SJSA1 (cell line): ENCODE results near the gene B9D1. TPM values are rescaled to one million over a fixed set of nuclear protein-coding genes. Genes with fewer than 3 reads are reported as not detected.
A peak's percentile ranks its signal among the peaks of the same experiment; 100 is the strongest.

Experiments
- DNase-seq, 2 experiments: peaks; one replicate each; pipeline ENCODE4 v3.0.0-alpha.2; 2015 to 2020; ENCODE audit warnings: low spot score in 2 of 2, low read depth in 1 of 2
- H3K27ac ChIP-seq: fragments of 250-450 bp; sonication (Bioruptor Pico); 2 replicates; pipeline ENCODE4 v1.5.1; 2020; ENCODE audit warnings: mild to moderate bottlenecking, moderate library complexity
- H3K27me3 ChIP-seq: fragments of 250-450 bp; sonication (Bioruptor Pico); replicated peaks from 2 replicates; pipeline ENCODE4 v1.5.1; 2020; ENCODE audit warnings: mild to moderate bottlenecking, moderate library complexity
- H3K36me3 ChIP-seq: fragments of 250-450 bp; sonication (Bioruptor Pico); 2 replicates; pipeline ENCODE4 v1.5.1; 2020; ENCODE audit warnings: mild to moderate bottlenecking
- H3K4me1 ChIP-seq: fragments of 250-450 bp; sonication (Bioruptor Pico); replicated peaks from 2 replicates; pipeline ENCODE4 v1.6.1; 2021; ENCODE audit warnings: mild to moderate bottlenecking
- H3K4me3 ChIP-seq: fragments of 250-450 bp; sonication (Bioruptor Pico); 2 replicates; pipeline ENCODE4 v1.5.1; 2020; ENCODE audit warnings: mild to moderate bottlenecking
- H3K9me3 ChIP-seq: fragments of 250-450 bp; sonication (Bioruptor Pico); replicated peaks from 2 replicates; pipeline ENCODE4 v1.5.1; 2020; ENCODE audit warnings: mild to moderate bottlenecking
- total RNA-seq: library from RNA; depleted of rRNA; stranded (reverse); fragments of >200 nt; shearing (Covaris generic); gene quantifications from 2 replicates; pipeline ENCODE4 v1.2.3, GENCODE V29; 2014

The B9D1 gene
- total RNA-seq, 1 experiment from 2014 or later = 28.0 TPM

DNA sequence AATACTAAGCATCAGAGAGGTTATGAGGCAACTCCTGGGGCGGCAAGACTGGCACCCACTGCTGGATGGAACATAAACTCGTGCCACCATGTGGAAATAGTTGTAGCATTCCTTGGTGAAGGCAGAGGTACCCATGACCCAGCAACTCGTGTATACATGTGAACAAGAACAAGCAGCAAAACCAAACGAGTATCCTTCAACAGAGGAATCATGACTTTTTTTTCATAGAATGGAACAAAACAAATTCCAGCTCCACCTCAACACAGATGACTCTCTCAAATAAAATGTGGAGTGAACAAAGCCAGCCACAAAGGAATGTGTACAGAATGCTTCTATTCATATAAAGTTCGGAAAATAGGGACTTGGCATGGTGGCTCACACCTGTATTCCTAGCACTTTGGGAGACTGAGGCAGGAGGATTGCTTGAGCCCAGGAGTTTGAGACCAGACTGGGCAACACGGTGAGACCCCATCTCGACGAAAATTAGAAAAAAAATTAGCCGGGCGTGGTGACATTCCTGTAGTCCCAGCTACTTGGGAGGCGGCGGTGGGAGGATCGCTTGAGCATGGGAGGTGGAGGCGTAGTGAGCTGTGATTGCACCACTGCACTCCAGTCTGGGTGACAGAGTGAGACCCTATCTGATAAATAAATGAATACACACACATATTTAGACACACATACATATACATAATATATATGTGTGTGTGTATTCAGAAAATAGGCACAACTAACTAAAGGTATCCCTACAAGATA is 35.3 kb downstream of the B9D1 start:
- Histone ChIP-seq H3K9me3 (0 out of 2 replicates have a peak, but pooled peaks cover 2% of the 10 kb centered on the region), H3K4me1 (peaks cover 51% of the 10 kb centered on the region), H3K27me3 (no peaks in the 10 kb centered on the region), H3K27ac (peak overlapping the region; percentile 95), H3K4me3 (peak overlapping the region; percentile 13), H3K36me3 (peaks cover 5% of the 10 kb centered on the region; the same call in 1 of the 2 replicates)
- DNase-seq = peak; percentile 80 to 95

DNA sequence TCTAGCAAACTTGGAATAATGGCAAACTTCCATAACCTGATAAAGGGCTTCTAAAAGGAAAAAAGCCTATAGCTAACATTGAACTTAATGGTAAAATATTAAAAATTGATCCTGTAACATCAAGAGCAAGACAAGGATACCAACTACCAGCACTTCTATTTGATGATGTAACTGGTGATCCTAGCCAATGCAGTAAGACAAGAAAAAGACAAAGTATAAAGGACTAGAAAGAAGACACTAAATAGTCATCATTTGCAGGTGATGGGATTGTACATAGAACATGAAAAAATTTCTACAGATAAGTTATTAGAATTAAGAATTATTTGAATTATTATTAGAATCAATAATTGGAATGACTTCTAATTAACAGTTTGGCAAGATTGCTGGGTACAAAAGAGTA is 37.0 kb downstream of the B9D1 start:
- Histone ChIP-seq H3K9me3 (0 out of 2 replicates have a peak, but pooled peaks cover 2% of the 10 kb centered on the region), H3K27ac (no peak overlapping the region), H3K36me3 (peaks cover 10% of the 10 kb centered on the region; the same call in 1 of the 2 replicates), H3K4me3 (no peak overlapping the region), H3K27me3 (no peaks in the 10 kb centered on the region), H3K4me1 (peaks cover 36% of the 10 kb centered on the region)
- no peak for DNase-seq

DNA sequence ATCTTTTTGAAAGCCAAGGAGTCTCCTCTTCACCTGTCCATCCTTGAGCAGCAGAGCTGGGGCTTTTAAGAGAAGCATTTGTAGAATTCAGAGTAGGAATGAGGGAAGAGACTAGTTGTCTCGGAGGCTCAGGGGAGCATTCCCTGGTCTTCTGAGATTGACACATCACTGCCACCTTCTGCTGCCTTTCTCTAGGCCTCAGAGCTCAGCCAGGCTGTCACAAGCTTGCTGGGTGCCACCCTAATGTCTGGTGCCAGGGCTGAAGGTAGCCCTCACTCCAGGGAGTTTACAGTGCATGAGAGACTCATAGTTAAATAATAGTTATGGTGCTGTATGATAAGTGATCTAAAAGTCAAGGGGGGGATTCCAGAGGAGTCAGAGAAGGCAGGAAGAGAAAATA is 39.7 kb downstream of the B9D1 start:
- DNase-seq = no peak
- Histone ChIP-seq H3K27me3 (no peaks in the 10 kb centered on the region), H3K36me3 (peaks cover 10% of the 10 kb centered on the region; the same call in 1 of the 2 replicates), H3K27ac (no peak overlapping the region), H3K9me3 (0 out of 2 replicates have a peak, but pooled peaks cover 2% of the 10 kb centered on the region), H3K4me3 (no peak overlapping the region), H3K4me1 (peaks cover 18% of the 10 kb centered on the region)

DNA sequence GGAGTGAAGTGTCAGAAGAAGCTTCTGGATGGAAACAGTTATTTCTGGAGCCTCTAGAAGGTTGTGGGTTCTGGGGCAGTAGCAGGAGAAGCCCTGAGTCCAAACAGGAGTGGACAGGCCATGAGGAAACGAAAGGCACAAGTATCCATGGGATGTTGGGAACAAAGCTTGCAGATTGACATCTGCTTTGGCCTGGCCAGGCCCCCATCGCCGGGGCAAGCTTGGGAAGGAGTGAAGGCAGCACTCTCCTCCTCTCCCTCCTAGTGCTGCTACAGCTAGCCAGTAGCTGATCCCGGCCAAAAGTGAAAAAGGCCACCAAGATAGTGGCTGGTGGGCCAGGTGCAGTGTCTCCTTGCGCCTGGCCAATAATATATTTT is 40.4 kb downstream of the B9D1 start:
- Histone ChIP-seq H3K27me3 (no peaks in the 10 kb centered on the region), H3K27ac (no peak overlapping the region), H3K9me3 (0 out of 2 replicates have a peak, but pooled peaks cover 2% of the 10 kb centered on the region)

DNA sequence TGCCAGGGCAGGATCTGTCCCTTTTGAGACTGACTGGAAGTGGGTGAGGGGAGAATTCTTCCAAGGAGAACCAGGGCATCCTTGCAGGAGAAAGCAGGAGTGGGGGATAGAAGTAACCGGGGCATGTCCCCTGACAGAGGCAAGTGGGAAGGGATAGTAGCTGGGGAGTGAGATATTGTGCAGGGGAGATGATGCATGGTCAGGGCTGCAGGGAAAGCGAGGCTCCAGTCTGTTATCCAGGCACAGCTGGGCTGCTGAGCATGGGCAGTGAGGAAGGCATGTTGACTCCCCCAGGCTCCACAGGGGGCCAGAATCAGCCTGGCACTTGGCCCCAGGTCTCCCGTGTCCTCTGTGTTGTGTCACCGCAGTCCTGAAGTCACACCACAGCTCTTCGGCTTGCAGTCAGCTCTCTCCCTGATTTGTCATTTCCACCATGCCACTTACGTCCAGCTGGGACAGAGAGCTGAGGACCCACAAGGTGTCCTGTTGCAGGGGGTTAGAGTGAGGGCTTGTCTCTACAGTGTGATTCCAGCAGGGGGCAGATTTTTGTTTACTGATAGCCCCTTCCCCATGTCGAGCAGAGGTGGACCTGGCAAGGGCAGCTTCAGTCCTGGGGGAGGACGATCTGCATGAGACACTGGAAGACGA is 40.9 kb downstream of the B9D1 start:
- H3K4me1 ChIP-seq = peaks cover 10% of the 10 kb centered on the region
- H3K36me3 ChIP-seq = peaks cover 10% of the 10 kb centered on the region; the same call in 1 of the 2 replicates
- DNase-seq = no peak
- no peak overlapping the region for H3K4me3 ChIP-seq
- no peaks in the 10 kb centered on the region for H3K27me3 ChIP-seq
- H3K27ac ChIP-seq = no peak overlapping the region
- H3K9me3 ChIP-seq = 0 out of 2 replicates have a peak, but pooled peaks cover 2% of the 10 kb centered on the region

More for the DNA sequence above, 40.4 kb downstream of the B9D1 start:
- H3K4me3 ChIP-seq = no peak overlapping the region
- no peak for DNase-seq
- H3K36me3 ChIP-seq = peaks cover 10% of the 10 kb centered on the region; the same call in 1 of the 2 replicates
- peaks cover 11% of the 10 kb centered on the region for H3K4me1 ChIP-seq

DNA sequence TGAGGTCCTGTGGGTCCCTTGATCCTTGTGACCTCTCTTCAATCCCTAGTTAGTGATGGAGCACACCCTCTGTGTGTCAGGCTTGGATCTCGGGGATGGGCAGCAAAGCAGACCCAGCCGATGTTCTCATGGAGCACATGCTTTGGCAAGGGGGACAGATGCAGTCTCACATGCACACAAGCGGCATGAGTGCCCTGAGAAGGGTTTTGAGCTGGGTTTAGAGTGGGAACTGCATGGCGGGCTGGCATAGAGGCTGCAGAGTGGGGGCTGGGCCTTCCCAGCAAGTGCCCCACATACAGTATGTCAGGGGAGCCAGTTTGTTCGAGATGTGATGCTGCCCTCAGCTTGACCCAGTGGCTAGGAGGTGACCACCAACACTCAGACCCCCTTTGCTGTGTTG is 41.6 kb downstream of the B9D1 start:
- Histone ChIP-seq H3K4me3 (no peak overlapping the region), H3K27me3 (no peaks in the 10 kb centered on the region), H3K36me3 (peaks cover 10% of the 10 kb centered on the region; the same call in 1 of the 2 replicates), H3K4me1 (peaks cover 4% of the 10 kb centered on the region; the same call in 1 of the 2 replicates), H3K9me3 (0 out of 2 replicates have a peak, but pooled peaks cover 2% of the 10 kb centered on the region), H3K27ac (no peak overlapping the region)
- DNase-seq = no peak

DNA sequence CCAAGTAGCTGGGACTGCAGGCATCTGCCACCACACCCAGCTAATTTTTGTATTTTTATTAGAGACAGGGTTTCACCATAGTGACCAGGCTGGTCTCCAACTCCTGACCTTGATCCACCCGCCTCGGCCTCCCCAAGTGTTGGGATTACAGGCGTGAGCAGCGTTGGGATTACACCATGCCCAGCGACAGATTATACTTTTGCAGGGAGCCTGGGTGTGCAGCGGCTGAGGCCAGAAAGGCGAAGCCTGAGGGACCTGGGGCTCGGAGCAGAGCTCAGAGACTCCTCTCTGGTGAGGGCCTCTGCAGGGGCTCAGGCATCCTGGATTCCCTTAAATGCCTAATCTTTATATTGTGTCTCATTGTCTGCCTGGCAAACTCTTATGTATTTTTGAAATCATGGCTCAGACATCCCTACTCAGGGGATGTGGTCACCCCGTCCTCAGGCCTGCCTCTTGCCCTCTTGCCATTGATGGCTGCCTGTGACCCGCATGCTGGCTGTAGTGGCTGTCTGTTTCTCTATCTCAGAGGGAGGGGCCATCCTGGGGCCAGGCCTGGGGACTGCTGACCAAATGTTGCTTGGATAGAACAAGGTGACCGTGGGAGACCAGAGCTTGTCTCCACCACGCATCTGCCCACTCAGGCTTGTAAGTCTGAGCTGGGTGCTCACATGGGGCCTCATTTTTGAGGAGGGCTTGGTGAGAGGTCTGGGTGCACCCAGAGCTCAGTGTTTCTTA is 42.6 kb downstream of the B9D1 start:
- no peak overlapping the region for H3K27ac ChIP-seq
- no peak overlapping the region for H3K4me3 ChIP-seq
- peaks cover 4% of the 10 kb centered on the region; the same call in 1 of the 2 replicates for H3K4me1 ChIP-seq
- H3K27me3 ChIP-seq = no peaks in the 10 kb centered on the region
- 0 out of 2 replicates have a peak, but pooled peaks cover under 1% of the 10 kb centered on the region for H3K9me3 ChIP-seq
- H3K36me3 ChIP-seq = peaks cover 8% of the 10 kb centered on the region; the same call in 1 of the 2 replicates
- no peak for DNase-seq

DNA sequence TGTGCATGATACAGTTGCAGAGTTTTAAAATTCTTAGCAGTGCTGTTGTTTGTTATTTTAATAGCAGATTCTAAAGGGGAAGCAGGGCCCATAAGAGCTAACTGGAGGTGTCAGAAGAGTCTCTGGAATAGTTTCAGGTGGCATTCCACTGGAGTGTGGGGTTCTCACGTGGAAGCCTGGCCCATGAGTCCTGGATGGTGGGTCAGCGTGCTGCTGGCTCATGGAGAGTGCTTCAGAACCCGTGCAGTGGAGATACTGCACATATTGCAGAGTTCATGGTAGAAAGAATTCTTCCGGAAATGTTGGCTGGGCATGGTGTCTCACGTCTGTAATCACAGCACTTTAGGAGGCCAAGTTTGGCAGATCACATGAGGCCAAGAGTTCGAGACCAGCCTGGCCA is 43.9 kb downstream of the B9D1 start:
- Histone ChIP-seq H3K27me3 (no peaks in the 10 kb centered on the region), H3K36me3 (peaks cover 7% of the 10 kb centered on the region; the same call in 1 of the 2 replicates), H3K27ac (no peak overlapping the region), H3K4me1 (peaks cover 4% of the 10 kb centered on the region; the same call in 1 of the 2 replicates), H3K9me3 (no peaks in the 10 kb centered on the region), H3K4me3 (no peak overlapping the region)
- DNase-seq = no peak

DNA sequence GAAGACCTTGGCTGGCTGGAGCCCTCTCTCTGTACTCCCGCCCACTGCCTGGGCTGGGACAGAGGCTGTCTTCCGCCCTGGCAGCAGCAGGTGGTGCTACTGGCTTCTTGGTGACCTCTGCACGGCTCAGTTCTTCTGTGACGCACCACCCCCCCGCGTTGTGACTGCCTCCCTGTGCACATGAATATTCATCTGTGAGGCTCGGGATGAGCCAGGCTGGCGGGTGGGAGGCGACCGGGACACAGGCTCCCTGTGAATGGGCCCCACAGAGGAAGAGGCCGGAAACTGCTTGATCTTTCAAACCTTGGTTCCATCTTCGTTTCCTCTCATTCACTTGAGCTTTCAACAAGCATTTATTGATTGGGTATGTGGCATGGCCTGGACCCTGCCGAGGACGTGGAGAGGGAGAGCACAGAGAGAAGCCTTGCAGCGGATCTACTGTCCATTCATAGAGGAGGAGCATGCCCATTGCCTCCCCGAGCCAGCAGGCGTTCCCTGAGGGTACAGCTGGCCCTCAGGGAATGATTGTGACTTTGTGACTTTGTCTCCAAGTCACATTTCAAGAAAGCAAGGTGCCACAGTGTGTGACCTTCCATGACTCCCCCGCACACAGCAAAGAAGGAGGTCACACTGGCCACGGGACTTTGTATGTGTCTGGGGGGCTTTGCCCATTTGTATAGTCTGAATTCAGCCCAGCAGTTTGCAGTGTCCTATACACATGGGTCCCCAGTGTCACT is 45.0 kb downstream of the B9D1 start:
- H3K27ac ChIP-seq = no peak overlapping the region
- peak; percentile 15 to 66 for DNase-seq
- no peaks in the 10 kb centered on the region for H3K9me3 ChIP-seq

DNA sequence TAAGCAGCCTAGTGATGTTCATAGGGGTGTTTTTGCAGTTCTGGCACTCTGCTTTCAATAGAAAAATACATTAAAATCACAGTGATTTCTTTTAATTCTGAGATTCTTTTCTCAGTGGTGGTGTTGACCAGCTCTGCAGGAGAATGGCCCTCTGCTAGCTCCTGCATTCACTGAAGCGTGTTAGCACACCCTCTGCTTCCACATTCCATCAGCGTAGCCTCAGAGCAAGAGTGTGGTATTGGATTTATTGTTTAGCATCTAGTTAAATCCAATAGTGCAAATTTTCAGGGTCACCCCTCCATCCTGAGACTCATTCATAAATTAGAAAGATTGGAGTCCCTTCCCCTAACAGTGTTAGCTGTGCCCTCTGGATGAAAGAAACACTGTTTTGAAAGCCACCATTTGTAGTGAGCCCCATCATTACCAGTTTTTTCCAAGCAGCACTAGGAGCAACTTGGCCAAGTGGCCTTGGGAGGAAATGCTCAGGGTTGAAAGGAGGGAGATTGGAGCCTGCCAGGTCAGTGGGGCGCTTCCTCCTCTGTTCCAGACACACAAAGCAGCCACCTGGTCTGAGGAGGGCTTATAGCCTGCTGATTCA is 45.7 kb downstream of the B9D1 start:
- DNase-seq = no peak
- no peak overlapping the region for H3K4me3 ChIP-seq
- no peaks in the 10 kb centered on the region for H3K9me3 ChIP-seq
- H3K4me1 ChIP-seq = peaks cover 12% of the 10 kb centered on the region
- H3K36me3 ChIP-seq = peaks cover 21% of the 10 kb centered on the region
- H3K27me3 ChIP-seq = no peaks in the 10 kb centered on the region
- H3K27ac ChIP-seq = no peak overlapping the region

More for the DNA sequence above, 45.0 kb downstream of the B9D1 start:
- Histone ChIP-seq H3K4me3 (no peak overlapping the region), H3K4me1 (peaks cover 5% of the 10 kb centered on the region), H3K27me3 (no peaks in the 10 kb centered on the region), H3K36me3 (peaks cover 18% of the 10 kb centered on the region)

DNA sequence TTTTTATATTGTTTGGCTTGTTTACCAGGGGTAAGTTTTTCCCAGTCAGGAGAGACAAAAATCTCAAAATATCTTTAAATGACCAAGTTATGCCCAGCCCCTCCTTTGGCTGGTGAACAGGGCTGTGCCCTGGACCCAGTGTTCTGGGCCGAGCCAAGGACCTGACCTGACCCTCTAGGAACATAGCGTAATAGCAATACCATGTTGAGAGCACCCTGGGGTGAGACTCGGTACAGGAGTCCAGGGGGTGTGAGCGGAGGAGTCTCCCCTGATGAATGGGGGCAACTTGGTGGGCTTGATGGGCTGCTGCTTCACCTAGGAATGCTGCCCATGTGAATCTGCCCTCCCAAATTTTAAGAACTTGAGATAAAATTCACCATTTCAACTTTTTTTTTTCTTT is 47.4 kb downstream of the B9D1 start:
- H3K27ac ChIP-seq = no peak overlapping the region
- no peak for DNase-seq
- peaks cover 23% of the 10 kb centered on the region for H3K36me3 ChIP-seq
- peaks cover 21% of the 10 kb centered on the region for H3K4me1 ChIP-seq
- no peak overlapping the region for H3K4me3 ChIP-seq
- no peaks in the 10 kb centered on the region for H3K9me3 ChIP-seq
- H3K27me3 ChIP-seq = no peaks in the 10 kb centered on the region

DNA sequence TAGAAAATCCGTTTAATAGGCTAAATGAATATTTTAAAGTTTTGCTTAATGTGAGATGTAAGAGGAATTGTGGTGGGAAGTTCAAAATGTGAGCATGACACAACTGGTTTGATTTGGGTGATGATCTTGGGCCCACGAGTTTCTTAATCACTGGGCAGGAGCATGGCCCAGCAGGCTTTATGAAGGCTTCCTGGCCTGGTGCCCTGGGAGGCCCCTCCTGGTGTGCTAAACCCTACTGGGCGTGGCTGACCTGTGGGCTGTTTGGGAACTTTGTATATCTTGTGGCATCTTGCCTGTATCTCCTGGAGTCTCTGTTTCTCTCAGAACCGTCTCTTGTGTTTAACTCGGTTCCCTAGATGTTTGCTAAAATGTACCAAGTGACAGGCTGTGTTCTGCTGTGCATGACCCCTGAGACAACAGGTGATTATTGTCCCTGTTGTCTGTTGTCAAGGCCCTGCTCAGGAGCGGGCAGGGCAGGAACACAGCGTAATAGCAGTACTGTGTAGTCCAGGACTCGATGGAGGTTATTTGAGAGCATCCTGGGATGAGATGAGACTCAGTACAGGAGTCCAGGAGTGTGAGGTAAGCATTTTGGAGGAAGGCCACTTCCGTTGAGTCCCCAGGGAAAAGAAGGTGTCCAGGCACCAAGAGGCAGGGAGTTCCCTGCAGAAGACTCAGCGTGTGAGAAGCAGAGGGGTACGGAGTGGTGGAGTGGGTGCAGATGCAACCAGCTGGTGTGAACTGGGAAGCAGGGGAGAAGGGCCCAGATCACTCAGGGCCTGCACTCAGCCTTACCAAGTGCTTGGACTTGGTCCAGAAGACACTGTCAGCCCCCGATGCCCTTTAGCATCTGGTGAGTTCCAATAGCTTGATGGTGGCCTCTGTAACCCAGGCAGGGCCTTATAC is 48.5 kb downstream of the B9D1 start:
- no peak for DNase-seq
- H3K4me3 ChIP-seq = no peak overlapping the region
- H3K27me3 ChIP-seq = no peaks in the 10 kb centered on the region
- H3K36me3 ChIP-seq = peaks cover 23% of the 10 kb centered on the region
- no peaks in the 10 kb centered on the region for H3K9me3 ChIP-seq
- peaks cover 21% of the 10 kb centered on the region for H3K4me1 ChIP-seq
- H3K27ac ChIP-seq = no peak overlapping the region
